Measurements from ENCODE around the gene PRR5L.

GRCh38 chr11:36248436-36248835, 47.7 kb upstream of the PRR5L start:
- TF ChIP-seq POLR2AphosphoS5 (IDR thresholded peaks at IDR 0.05; ENCODE audit: low read depth, low read length) (no peak), POLR2A (IDR thresholded peaks at IDR 0.05; ENCODE audit: low read depth, low read length) (no peak), SPI1 (IDR thresholded peaks at IDR 0.05; ENCODE audit: low read depth, low read length) (no peak), TAF1 (IDR thresholded peaks at IDR 0.05; ENCODE audit: low read depth, low read length) (no peak)

All from GM12891 (cell line).